ENCODE results near the gene AKAP8. TPM values are rescaled to one million over a fixed set of nuclear protein-coding genes. Genes with fewer than 3 reads are reported as not detected.

Gene AKAP8
- total RNA-seq, 1 experiment from 2014 or later: 53.5 TPM

DNA sequence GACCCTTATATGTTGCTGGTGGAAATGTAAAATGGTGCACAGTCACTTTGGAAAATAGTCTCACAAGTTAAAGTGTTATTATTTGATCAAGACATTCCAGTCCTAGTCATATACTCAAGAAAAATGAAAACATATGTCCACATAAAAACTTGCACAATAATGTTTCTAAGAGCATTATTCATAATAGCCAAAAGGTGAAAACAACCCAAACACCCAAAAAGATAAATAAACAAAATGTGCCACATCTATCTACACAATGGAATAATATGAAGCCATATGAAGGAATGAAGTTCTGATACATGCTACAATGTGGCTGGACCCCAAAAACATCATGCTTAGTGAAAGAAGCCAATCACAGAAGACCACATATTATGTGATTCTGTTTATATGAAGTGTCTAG is 14.4 kb upstream of the AKAP8 start:
- no TSS peak for BruUV-seq (replicated peaks)
- POLR2A ChIA-PET: interaction anchor here (0.6 kb wide), 1 partner anchor 11 kb away, joined by 6 read pairs; no protein-coding TSS in a partner anchor
- CTCF ChIA-PET: interaction anchor here (0.7 kb wide), 1 partner anchor 1014 kb away, joined by 4 read pairs; no protein-coding TSS in a partner anchor
- no peak overlapping the region for H3K27ac Mint-ChIP-seq (ENCODE audit: unreplicated experiment)
- no peak for DNase-seq
- H3K4me3 Mint-ChIP-seq (ENCODE audit: unreplicated experiment): no peak overlapping the region
- Histone ChIP-seq H3K9me3 (no peaks in the 10 kb centered on the region), H3K27me3 (replicated peaks; ENCODE audit: control insufficient read depth, insufficient read depth, low read length) (no peaks in the 10 kb centered on the region), H3K36me3 (ENCODE audit: control insufficient read depth, insufficient read depth, low read length) (peaks cover 9% of the 10 kb centered on the region; the same call in 1 of the 2 replicates), H3K4me3 (ENCODE audit: low read depth, low read length) (no peak overlapping the region), H3K4me1 (no peaks in the 10 kb centered on the region)
- intact Hi-C loops (cut with micrococcal nuclease; ENCODE audit: unreplicated experiment): no loop called here
- no peaks in the 10 kb centered on the region for H3K4me1 Mint-ChIP-seq (ENCODE audit: low read depth, unreplicated experiment)
- H3K27me3 Mint-ChIP-seq (ENCODE audit: insufficient read depth, unreplicated experiment): no peaks in the 10 kb centered on the region
- TF ChIP-seq, protein P1, sequence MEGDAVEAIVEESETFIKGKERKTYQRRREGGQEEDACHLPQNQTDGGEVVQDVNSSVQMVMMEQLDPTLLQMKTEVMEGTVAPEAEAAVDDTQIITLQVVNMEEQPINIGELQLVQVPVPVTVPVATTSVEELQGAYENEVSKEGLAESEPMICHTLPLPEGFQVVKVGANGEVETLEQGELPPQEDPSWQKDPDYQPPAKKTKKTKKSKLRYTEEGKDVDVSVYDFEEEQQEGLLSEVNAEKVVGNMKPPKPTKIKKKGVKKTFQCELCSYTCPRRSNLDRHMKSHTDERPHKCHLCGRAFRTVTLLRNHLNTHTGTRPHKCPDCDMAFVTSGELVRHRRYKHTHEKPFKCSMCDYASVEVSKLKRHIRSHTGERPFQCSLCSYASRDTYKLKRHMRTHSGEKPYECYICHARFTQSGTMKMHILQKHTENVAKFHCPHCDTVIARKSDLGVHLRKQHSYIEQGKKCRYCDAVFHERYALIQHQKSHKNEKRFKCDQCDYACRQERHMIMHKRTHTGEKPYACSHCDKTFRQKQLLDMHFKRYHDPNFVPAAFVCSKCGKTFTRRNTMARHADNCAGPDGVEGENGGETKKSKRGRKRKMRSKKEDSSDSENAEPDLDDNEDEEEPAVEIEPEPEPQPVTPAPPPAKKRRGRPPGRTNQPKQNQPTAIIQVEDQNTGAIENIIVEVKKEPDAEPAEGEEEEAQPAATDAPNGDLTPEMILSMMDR (IDR thresholded peaks at IDR 0.05; ENCODE audit: insufficient read depth in 1 of 2, low read depth in 1 of 2, low read length in 1 of 2, severe bottlenecking in 1 of 2, unreplicated experiment in 1 of 2): no peak
- no peaks in the 10 kb centered on the region for H3K9me3 Mint-ChIP-seq (ENCODE audit: unreplicated experiment)
- peaks cover 81% of the 10 kb centered on the region for H3K36me3 Mint-ChIP-seq (ENCODE audit: insufficient read depth, unreplicated experiment)

DNA sequence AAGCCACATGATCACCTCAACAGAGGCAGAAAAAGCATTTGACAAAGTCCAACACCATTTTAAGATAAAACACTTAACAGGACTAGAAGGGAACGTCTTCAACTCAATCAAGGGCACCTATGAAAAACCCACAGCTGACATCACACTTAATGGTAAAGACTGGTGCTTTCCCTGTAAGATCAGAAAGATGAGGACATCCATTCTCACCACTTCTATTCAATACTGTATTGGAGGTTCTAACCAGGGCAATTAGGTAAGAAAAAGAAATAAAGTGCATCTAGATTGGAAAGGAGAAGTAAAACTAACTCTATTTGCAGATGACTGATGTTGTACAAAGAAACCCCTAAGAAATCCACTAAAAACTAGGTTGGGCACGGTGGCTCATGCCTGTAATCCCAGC is 11.2 kb upstream of the AKAP8 start:
- H3K27me3 ChIP-seq (replicated peaks; ENCODE audit: control insufficient read depth, insufficient read depth, low read length): no peaks in the 10 kb centered on the region
- Mint-ChIP-seq H3K4me1 (ENCODE audit: low read depth, unreplicated experiment) (no peaks in the 10 kb centered on the region), H3K9me3 (ENCODE audit: unreplicated experiment) (no peaks in the 10 kb centered on the region), H3K27me3 (ENCODE audit: insufficient read depth, unreplicated experiment) (no peaks in the 10 kb centered on the region), H3K27ac (ENCODE audit: unreplicated experiment) (no peak overlapping the region), H3K36me3 (ENCODE audit: insufficient read depth, unreplicated experiment) (peaks cover 74% of the 10 kb centered on the region), H3K4me3 (ENCODE audit: unreplicated experiment) (no peak overlapping the region)
- H3K9me3 ChIP-seq: no peaks in the 10 kb centered on the region
- POLR2A ChIA-PET: no interaction called here
- no TSS peak for BruUV-seq (replicated peaks)
- TF ChIP-seq, protein P1 (IDR thresholded peaks at IDR 0.05; ENCODE audit: insufficient read depth in 1 of 2, low read depth in 1 of 2, low read length in 1 of 2, severe bottlenecking in 1 of 2, unreplicated experiment in 1 of 2): no peak
- H3K4me3 ChIP-seq (ENCODE audit: low read depth, low read length): no peak overlapping the region
- intact Hi-C loops (cut with micrococcal nuclease; ENCODE audit: unreplicated experiment): no loop called here
- no peaks in the 10 kb centered on the region for H3K36me3 ChIP-seq (ENCODE audit: control insufficient read depth, insufficient read depth, low read length)
- no peak for DNase-seq
- CTCF ChIA-PET: no interaction called here
- no peaks in the 10 kb centered on the region for H3K4me1 ChIP-seq

DNA sequence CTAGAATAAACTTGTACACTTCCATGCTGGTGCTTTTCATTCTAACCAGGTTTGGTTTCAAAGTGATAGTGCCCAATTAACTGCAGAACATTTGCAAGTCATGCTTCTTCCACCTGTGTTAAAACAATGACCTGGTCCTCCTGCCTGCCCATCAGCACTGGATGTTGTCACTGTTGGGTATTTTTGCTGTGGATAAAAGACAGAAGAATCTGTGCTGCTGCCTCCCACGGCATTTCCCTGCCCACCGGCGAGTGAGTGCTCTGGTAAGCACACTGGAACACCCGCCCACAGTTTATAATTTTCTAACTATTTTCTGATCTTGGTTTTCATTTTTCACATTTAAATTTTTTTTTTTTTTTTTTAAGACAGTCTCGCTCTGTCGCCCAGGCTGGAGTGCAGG is 2.3 kb upstream of the AKAP8 start:
- intact Hi-C loops (cut with micrococcal nuclease; ENCODE audit: unreplicated experiment): no loop called here
- Histone ChIP-seq H3K36me3 (ENCODE audit: control insufficient read depth, insufficient read depth, low read length) (no peaks in the 10 kb centered on the region), H3K9me3 (no peaks in the 10 kb centered on the region), H3K4me3 (ENCODE audit: low read depth, low read length) (no peak overlapping the region), H3K27me3 (replicated peaks; ENCODE audit: control insufficient read depth, insufficient read depth, low read length) (no peaks in the 10 kb centered on the region), H3K4me1 (peaks cover 14% of the 10 kb centered on the region)
- no peak for DNase-seq
- Mint-ChIP-seq H3K9me3 (ENCODE audit: unreplicated experiment) (no peaks in the 10 kb centered on the region), H3K36me3 (ENCODE audit: insufficient read depth, unreplicated experiment) (peaks cover 50% of the 10 kb centered on the region), H3K27ac (ENCODE audit: unreplicated experiment) (no peak overlapping the region), H3K4me3 (ENCODE audit: unreplicated experiment) (peak overlapping the region; percentile 86), H3K4me1 (ENCODE audit: low read depth, unreplicated experiment) (peaks cover 11% of the 10 kb centered on the region), H3K27me3 (ENCODE audit: insufficient read depth, unreplicated experiment) (no peaks in the 10 kb centered on the region)
- no TSS peak for BruUV-seq (replicated peaks)
- POLR2A ChIA-PET: no interaction called here
- CTCF ChIA-PET: no interaction called here
- TF ChIP-seq, protein P1 (IDR thresholded peaks at IDR 0.05; ENCODE audit: insufficient read depth in 1 of 2, low read depth in 1 of 2, low read length in 1 of 2, severe bottlenecking in 1 of 2, unreplicated experiment in 1 of 2): no peak

All from Caco-2 (cell line).